Aorta (tissue), 5 donors: Measurements from ENCODE around the gene DGKB. TPM values are rescaled to one million over a fixed set of nuclear protein-coding genes. Genes with fewer than 3 reads are reported as not detected.

Source experiments
- ATAC-seq: fragments of 200-7000 bp; cut with Tn5 transposase; one replicate; pipeline ENCODE4 v1.9.1; 2022; ENCODE audit warnings: moderate library complexity; ENCODE audit not compliant: low FRiP score
- DNase-seq, 2 donors: peaks; one replicate each; pipeline ENCODE4 v3.0.0-alpha.2; 2020
- H3K27ac ChIP-seq, 2 donors: one replicate each; pipeline ENCODE4 v1.5.1; 2013; ENCODE audit warnings: low read length in 2 of 2, mild to moderate bottlenecking in 2 of 2, moderate library complexity in 2 of 2, control low read depth in 1 of 2, inconsistent platforms in 1 of 2, low read depth in 1 of 2
- H3K27me3 ChIP-seq, 2 donors: one replicate each; pipeline ENCODE4 v1.6.1; 2013; ENCODE audit warnings: control low read depth in 1 of 2, low read length in 1 of 2, mild to moderate bottlenecking in 1 of 2, moderate library complexity in 1 of 2; ENCODE audit not compliant: insufficient read depth in 2 of 2, control insufficient read depth in 1 of 2
- H3K36me3 ChIP-seq, 2 donors: one replicate each; pipeline ENCODE4 v1.6.1; 2013; ENCODE audit warnings: control low read depth in 1 of 2, low read length in 1 of 2, mild to moderate bottlenecking in 1 of 2; ENCODE audit not compliant: insufficient read depth in 2 of 2, control insufficient read depth in 1 of 2
- H3K4me1 ChIP-seq, 2 donors: one replicate each; pipeline ENCODE4 v1.6.1; 2013; ENCODE audit warnings: low read length in 2 of 2, control low read depth in 1 of 2, mild to moderate bottlenecking in 1 of 2, moderate library complexity in 1 of 2; ENCODE audit not compliant: insufficient read depth in 2 of 2, control insufficient read depth in 1 of 2
- H3K4me3 ChIP-seq, 2 donors: one replicate each; pipeline ENCODE4 v1.5.1; 2013; ENCODE audit warnings: low read length in 2 of 2, control low read depth in 1 of 2, mild to moderate bottlenecking in 1 of 2
- H3K9me3 ChIP-seq: one replicate; pipeline ENCODE4 v1.6.1; 2013; ENCODE audit warnings: mild to moderate bottlenecking, low read length; ENCODE audit not compliant: control insufficient read depth
- WGBS, 2 donors: extraction: QIAGEN DNeasy Blood & Tissue Kit; methylation state at CpG; one replicate each; pipeline ENCODE4 v1.1.7; 2013; 5-methylcytosine and 5-hydroxymethylcytosine counted together
- intact Hi-C, 2 donors: fragments of 100-400 bp; cut with DNase I; formaldehyde crosslinking; loops; one replicate each; pipeline versions ENCODE4 v1.14.2 to v1.15.0; 2022
- polyA plus RNA-seq, 2 donors: library from polyadenylated mRNA; stranded (reverse); fragments of 200-250 nt; gene quantifications; one replicate each; pipeline ENCODE4 v1.2.3, GENCODE V29; 2013
- total RNA-seq, 2 donors: library from RNA; stranded (reverse); fragmentation: NEBNext Ultra II Directional; extraction: Animal tissue kit (Norgen Biotek cat#: 25700); gene quantifications; one replicate each; pipeline ENCODE4 v1.2.1, GENCODE V29; 2021
- donor health status: healthy with polysubstance abuse.
- donor health status: Bipolar disorder and iron deficiency.
- donor health status: DM: no; HTN: no; CAD: no.
- donor health status: DM: no; HTN: no; CAD: no.
- donor health status: DM: yes; HTN: yes; CAD: no.

Gene DGKB
- total and polyA plus RNA-seq, 4 donors, result 0.96 to 1.1 TPM; not detected in 2

DNA sequence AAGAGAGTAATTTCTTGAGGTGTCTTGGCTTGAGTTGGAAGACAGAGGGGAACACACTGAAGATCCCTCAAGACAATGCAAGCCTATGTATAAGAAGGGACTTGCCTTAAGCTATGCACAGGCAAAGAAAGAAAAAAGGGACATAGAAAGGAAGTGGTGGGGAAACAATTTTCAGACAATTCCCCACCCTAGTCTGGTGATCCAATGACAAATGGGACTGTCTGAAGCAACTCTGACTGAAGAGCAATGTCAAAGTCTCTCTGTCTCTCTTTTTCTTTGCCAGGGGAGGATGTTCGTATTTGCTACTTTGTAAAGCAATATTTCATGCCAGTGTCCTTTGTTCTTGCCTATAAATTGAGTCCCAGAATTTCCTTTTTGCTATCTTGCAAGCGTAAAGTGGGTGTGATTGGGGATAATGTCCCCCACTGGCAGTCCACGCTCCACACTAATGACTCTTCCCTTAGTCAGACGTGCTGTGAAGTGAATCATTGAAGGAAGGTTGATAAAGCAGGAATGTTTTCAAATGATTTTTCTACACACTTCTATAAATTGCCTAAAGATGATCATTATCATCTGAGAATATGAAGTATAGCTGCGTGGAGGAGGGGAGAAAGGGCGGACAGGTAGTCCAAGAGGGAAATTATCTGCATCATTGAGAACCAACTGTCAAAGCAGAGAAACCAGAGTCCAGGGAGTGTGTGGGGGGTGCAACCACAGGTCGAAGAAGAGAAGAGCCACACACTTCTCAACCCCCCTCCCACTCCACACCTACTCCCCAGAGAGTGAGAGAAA lies 669.3 kb downstream of the DGKB start:
- 77 to 82% methylated on average over 7 of the region's 7 CpGs for WGBS, 2 donors
- H3K36me3 ChIP-seq, result no peaks in the 10 kb centered on the region
- DNase-seq, result no peak
- no peaks in the 10 kb centered on the region for H3K4me1 ChIP-seq
- peaks cover 1% of the 10 kb centered on the region for H3K9me3 ChIP-seq
- no peak overlapping the region for H3K4me3 ChIP-seq
- H3K27me3 ChIP-seq, result no peaks in the 10 kb centered on the region
- intact Hi-C loops, result no loop called here
- H3K27ac ChIP-seq, result no peak overlapping the region
- no peak for ATAC-seq

DNA sequence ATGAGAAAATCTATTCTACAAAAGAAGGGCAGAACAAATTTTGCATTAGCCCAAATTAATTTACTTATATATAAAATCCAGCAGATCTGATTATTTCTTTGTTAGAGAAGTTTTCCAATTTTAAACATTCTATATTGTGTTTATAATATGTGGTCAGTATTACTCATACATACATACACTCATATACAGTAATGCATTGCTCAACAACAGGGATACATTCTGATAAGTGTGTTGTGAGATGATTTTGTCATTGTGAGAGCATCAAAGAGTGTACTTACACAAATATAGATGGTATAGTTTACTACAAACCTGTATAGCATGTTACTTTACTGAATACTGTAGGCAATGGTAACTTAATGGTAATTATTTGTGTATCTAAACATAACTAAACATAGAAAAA lies 673.5 kb downstream of the DGKB start:
- DNase-seq, result no peak
- H3K4me3 ChIP-seq, result no peak overlapping the region
- H3K27ac ChIP-seq, result no peak overlapping the region
- H3K4me1 ChIP-seq, result no peaks in the 10 kb centered on the region
- intact Hi-C loops, result no loop called here
- no peak for ATAC-seq
- H3K36me3 ChIP-seq, result no peaks in the 10 kb centered on the region
- H3K27me3 ChIP-seq, result no peaks in the 10 kb centered on the region
- no peaks in the 10 kb centered on the region for H3K9me3 ChIP-seq

DNA sequence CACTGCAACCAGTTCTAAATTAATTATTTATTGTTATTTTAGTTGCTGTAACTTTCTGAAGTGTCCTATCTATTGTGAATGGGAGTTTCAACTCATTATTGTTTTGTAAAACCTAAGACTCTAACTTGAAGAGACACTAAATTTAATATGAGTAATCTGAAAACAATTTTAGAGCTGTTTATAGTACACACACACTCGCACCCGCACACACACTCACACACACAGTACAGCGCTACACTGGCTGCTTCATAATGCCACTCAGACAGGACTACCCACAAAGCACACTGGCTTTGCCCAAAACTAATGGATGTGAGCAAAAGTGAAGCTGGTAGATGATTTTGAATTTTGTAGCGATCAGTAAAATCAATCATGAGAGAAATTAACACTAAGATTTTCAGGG lies 674.2 kb downstream of the DGKB start:
- no peaks in the 10 kb centered on the region for H3K36me3 ChIP-seq
- H3K4me1 ChIP-seq, result no peaks in the 10 kb centered on the region
- no peak overlapping the region for H3K4me3 ChIP-seq
- WGBS, 2 donors, result 91 to 94% methylated on average over 4 of the region's 4 CpGs
- ATAC-seq (no peak), DNase-seq (no peak)
- H3K27me3 ChIP-seq, result no peaks in the 10 kb centered on the region
- intact Hi-C loops, result no loop called here
- no peaks in the 10 kb centered on the region for H3K9me3 ChIP-seq
- H3K27ac ChIP-seq, result no peak overlapping the region

DNA sequence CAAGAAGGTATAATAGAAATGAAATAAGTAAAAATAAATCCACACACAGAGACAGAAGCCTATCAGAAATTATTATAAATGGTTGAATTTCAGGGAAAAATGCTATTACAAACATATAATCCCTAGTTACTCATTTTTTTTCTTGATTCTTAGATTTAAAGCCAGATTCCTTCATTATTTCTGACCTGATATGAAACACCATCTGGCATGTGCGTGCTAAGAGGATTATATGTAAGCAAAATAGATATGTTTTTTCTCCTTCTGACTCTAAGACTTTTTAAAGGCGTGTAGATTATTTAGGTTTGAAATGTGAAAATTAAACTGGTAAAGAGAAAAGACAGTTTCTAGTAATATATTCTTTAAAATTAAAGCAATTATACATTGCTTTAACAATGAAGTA lies 676.4 kb downstream of the DGKB start:
- no peaks in the 10 kb centered on the region for H3K4me1 ChIP-seq
- intact Hi-C loops, result no loop called here
- H3K27ac ChIP-seq, result no peak overlapping the region
- H3K27me3 ChIP-seq, result no peaks in the 10 kb centered on the region
- no peak for DNase-seq
- no peak overlapping the region for H3K4me3 ChIP-seq
- WGBS, 2 donors, result 89 to 90% methylated on average over 2 of the region's 2 CpGs
- no peak for ATAC-seq
- H3K36me3 ChIP-seq, result no peaks in the 10 kb centered on the region
- no peaks in the 10 kb centered on the region for H3K9me3 ChIP-seq

DNA sequence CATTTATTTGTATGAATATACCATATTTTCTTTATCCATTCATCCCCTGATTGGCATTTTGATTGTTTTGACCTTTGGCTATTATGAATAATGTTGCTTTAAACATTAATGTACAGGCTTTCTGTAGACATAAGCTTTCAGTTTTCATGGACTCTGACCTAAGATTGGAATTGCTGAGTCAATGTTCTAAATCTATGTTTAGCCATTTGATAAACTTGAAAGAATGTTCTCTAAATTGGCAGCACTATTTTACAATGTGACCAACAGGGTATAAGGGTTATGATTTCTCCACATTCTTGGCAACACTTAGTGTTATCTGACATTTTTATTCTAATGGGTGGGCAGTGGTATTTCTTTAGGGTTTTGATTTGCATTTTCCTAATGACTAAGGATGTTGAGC lies 683.4 kb downstream of the DGKB start:
- Histone ChIP-seq H3K4me3 (no peak overlapping the region), H3K9me3 (no peaks in the 10 kb centered on the region), H3K27me3 (no peaks in the 10 kb centered on the region), H3K36me3 (no peaks in the 10 kb centered on the region), H3K27ac (no peak overlapping the region), H3K4me1 (peaks cover 0 to 2% of the 10 kb centered on the region in 2 donors)
- ATAC-seq (no peak), DNase-seq (no peak)
- intact Hi-C loops, result no loop called here

DNA sequence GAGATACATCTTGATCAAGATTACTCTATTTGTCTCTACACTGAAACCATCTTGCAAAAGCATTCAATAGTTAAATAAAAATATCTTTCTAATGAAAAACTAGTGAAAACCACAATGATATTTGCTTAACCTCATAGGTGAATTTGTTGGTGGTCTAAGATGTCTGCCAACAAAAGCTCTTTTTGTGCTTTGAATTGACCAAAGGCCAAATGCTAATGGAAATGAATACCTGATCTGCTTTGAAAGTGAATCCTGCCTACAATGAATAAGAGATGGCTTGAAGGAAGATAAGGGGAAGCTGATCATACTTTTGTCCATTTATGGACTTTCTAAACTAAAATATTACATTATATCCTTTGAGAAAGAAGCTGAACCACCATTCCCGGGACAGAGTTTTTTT lies 684.2 kb downstream of the DGKB start:
- no peaks in the 10 kb centered on the region for H3K9me3 ChIP-seq
- no peak overlapping the region for H3K4me3 ChIP-seq
- DNase-seq, result no peak
- no peaks in the 10 kb centered on the region for H3K36me3 ChIP-seq
- H3K27ac ChIP-seq, result no peak overlapping the region
- WGBS, 2 donors, result 79 to 93% methylated on average over 1 of the region's 1 CpG
- no peaks in the 10 kb centered on the region for H3K27me3 ChIP-seq
- intact Hi-C loops, result no loop called here
- no peak for ATAC-seq
- peaks cover 0 to 2% of the 10 kb centered on the region in 2 donors for H3K4me1 ChIP-seq

DNA sequence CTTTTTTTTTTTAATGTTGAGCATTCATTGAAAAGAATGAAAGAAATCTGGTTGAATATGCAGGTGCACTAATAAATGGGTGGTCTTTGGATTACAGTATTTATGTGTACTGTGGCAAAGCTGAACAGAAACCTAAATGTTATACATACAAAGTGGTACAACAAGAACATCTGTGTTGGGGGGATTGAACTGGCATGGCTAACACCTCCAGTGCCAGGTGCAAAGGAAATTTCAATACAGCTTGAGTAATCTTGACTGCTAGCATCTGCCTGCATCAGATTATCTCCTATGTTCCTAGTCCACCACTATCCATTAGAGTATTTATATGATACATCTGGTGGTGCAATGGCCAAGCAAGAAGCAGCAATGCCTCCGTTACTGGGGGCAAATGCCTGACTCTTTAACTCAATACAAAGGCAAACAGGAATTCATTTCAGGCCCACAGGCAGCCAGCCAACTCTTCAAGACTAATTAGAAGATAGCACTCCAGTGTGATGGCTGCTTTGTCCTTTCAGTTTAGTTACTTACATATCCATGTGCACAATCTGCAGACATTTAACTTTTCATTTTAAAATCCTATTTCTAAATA lies 692.6 kb downstream of the DGKB start:
- no peak for ATAC-seq
- 62 to 71% methylated on average over 1 of the region's 1 CpG for WGBS, 2 donors
- no peaks in the 10 kb centered on the region for H3K4me1 ChIP-seq

DNA sequence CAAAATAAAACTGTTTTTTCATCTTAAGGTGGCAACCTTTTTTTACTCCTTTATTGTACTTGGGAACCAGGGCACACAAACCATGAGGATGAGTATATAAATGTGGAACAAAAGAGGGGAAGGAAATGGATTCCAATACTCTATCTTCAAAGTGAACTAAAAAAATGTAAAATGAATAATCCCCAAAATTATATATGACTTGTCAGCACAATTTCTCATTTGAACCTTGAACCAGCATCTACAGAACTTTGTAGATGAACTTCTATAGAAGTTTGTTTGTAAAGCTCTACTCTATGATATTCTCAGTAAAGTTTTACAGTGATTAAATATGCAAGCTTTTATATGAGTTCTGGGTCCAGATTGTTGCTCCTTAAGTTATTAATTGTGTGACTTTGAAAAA lies 694.8 kb downstream of the DGKB start:
- Histone ChIP-seq H3K4me1 (no peaks in the 10 kb centered on the region), H3K27me3 (no peaks in the 10 kb centered on the region)

More for the DNA sequence above, 692.6 kb downstream of the DGKB start:
- intact Hi-C loops, result no loop called here
- H3K27me3 ChIP-seq, result no peaks in the 10 kb centered on the region
- no peaks in the 10 kb centered on the region for H3K9me3 ChIP-seq
- DNase-seq, result no peak
- no peaks in the 10 kb centered on the region for H3K36me3 ChIP-seq
- H3K27ac ChIP-seq, result no peak overlapping the region
- H3K4me3 ChIP-seq, result no peak overlapping the region

DNA sequence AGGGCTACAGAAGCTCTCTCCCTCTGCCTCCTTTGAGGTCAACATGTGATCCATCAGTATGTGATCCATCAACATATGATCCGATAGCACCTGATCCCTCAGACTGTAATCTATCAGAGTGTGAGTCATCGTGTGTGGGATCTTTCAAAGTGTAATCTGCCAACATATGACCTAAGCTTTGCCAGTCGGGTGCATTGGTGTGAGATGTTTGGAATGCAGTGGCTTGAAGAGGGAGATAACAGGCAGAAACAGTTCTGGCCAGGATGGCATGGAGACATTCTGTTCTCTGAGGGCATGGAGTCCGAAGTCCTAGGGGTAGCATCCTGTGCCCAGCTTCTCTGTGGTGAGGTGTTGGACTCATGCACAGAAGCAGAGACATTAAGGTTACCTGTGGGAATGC lies 695.4 kb downstream of the DGKB start:
- no peak for DNase-seq
- no peaks in the 10 kb centered on the region for H3K27me3 ChIP-seq
- no peaks in the 10 kb centered on the region for H3K9me3 ChIP-seq
- intact Hi-C loops, result no loop called here
- WGBS, 2 donors, result 39 to 48% methylated on average over 4 of the region's 4 CpGs
- H3K36me3 ChIP-seq, result no peaks in the 10 kb centered on the region
- ATAC-seq, result no peak
- no peaks in the 10 kb centered on the region for H3K4me1 ChIP-seq
- H3K4me3 ChIP-seq, result no peak overlapping the region
- no peak overlapping the region for H3K27ac ChIP-seq

More for the DNA sequence above, 694.8 kb downstream of the DGKB start:
- Histone ChIP-seq H3K36me3 (no peaks in the 10 kb centered on the region), H3K4me3 (no peak overlapping the region), H3K9me3 (no peaks in the 10 kb centered on the region), H3K27ac (no peak overlapping the region)
- DNase-seq, result no peak
- intact Hi-C loops, result no loop called here
- ATAC-seq, result no peak
